GM23248 (cell line): ENCODE data around the gene TEKTIP1.

Experiments
- EZH2 ChIP-seq: fragments of 200-600 bp; sonication (generic); IDR thresholded peaks from 2 replicates; pipeline ENCODE4 v1.6.1; 2018; ENCODE audit warnings: antibody characterized with exemption, mild to moderate bottlenecking; ENCODE audit not compliant: insufficient read depth, poor library complexity, severe bottlenecking
- EZH2phosphoT487 ChIP-seq: fragments of 200-600 bp; sonication (generic); IDR thresholded peaks from 2 replicates; pipeline ENCODE4 v1.6.1; 2018; ENCODE audit warnings: antibody characterized with exemption, moderate library complexity, mild to moderate bottlenecking, low read depth; ENCODE audit not compliant: insufficient read depth

- TF ChIP-seq EZH2, result no peak
- TF ChIP-seq EZH2phosphoT487, result no peak
These were observed 10.9 kb upstream of the TEKTIP1 start for GRCh38 chr19:3528080-3528479.
